Gastroesophageal sphincter (tissue), 4 donors: Measurements from ENCODE around the gene LURAP1L. TPM values are rescaled to one million over a fixed set of nuclear protein-coding genes. Genes with fewer than 3 reads are reported as not detected.

Experiments used
- ATAC-seq: fragments of 150-250 bp; one replicate; pipeline ENCODE4 v1.9.1; 2016; ENCODE audit warnings: mild to moderate bottlenecking, moderate library complexity
- H3K27ac ChIP-seq, 4 donors: fragments of 200-600 bp; sonication (generic) in 3 of 4; 1 replicate in 3 of 4; 2 replicates in 1 of 4; pipeline ENCODE4 v1.5.1; 2016 to 2019
- H3K27me3 ChIP-seq: fragments of 200-600 bp; sonication (generic); one replicate; pipeline ENCODE4 v1.5.1; 2019
- H3K36me3 ChIP-seq, 2 donors: fragments of 200-600 bp; sonication (generic); one replicate each; pipeline ENCODE4 v1.5.1; 2019; ENCODE audit warnings: control low read depth in 1 of 2
- H3K4me1 ChIP-seq, 3 donors: fragments of 200-600 bp; sonication (generic); 1 replicate in 2 of 3; 2 replicates in 1 of 3; pipeline ENCODE4 v1.5.1; 2016 to 2019; ENCODE audit warnings: control low read depth in 2 of 3
- H3K4me3 ChIP-seq, 2 donors: fragments of 200-600 bp; sonication (generic); one replicate each; pipeline ENCODE4 v1.5.1; 2019; ENCODE audit warnings: mild to moderate bottlenecking in 1 of 2, moderate library complexity in 1 of 2
- H3K9me3 ChIP-seq, 3 donors: fragments of 200-600 bp; sonication (generic); one replicate each; pipeline ENCODE4 v1.5.1; 2017 to 2019; ENCODE audit warnings: control low read depth in 2 of 3
- EP300 ChIP-seq: sonication (generic); formaldehyde crosslinking; IDR thresholded peaks from one replicate; pipeline ENCODE4 v1.6.1; 2017; ENCODE audit warnings: antibody characterized with exemption, mild to moderate bottlenecking
- POLR2A ChIP-seq, 2 donors: fragments of 450-650 bp; IDR thresholded peaks; one replicate each; pipeline ENCODE4 v1.6.1; 2017; ENCODE audit warnings: antibody characterized with exemption in 2 of 2, mild to moderate bottlenecking in 2 of 2, moderate library complexity in 1 of 2
- POLR2AphosphoS5 ChIP-seq: sonication (generic); formaldehyde crosslinking; IDR thresholded peaks from one replicate; pipeline ENCODE4 v1.6.1; 2017; ENCODE audit warnings: antibody characterized with exemption
- WGBS, 2 donors: methylation state at CpG; one replicate each; pipeline ENCODE4 v1.1.5; 2018; ENCODE audit warnings: low coverage in 1 of 2; 5-methylcytosine and 5-hydroxymethylcytosine counted together
- total RNA-seq, 4 donors: library from RNA; depleted of rRNA; stranded (reverse); fragments of >200 nt; gene quantifications; one replicate each; pipeline ENCODE4 v1.1.0, GENCODE V29; 2016
- TF ChIP-seq, protein P1 (sequence below), 4 experiments: fragments of 200-600 bp in 2 of 4; fragments of 450-650 bp in 2 of 4; sonication (generic) in 1 of 4; IDR thresholded peaks; one replicate each; pipeline ENCODE4 v1.5.1; 2017 to 2019; ENCODE audit warnings: antibody characterized with exemption in 4 of 4, mild to moderate bottlenecking in 2 of 4, moderate library complexity in 2 of 4

Gene LURAP1L
- total RNA-seq, 4 donors from 2014 or later = 13.7 to 29.6 (median 22.7) TPM

DNA sequence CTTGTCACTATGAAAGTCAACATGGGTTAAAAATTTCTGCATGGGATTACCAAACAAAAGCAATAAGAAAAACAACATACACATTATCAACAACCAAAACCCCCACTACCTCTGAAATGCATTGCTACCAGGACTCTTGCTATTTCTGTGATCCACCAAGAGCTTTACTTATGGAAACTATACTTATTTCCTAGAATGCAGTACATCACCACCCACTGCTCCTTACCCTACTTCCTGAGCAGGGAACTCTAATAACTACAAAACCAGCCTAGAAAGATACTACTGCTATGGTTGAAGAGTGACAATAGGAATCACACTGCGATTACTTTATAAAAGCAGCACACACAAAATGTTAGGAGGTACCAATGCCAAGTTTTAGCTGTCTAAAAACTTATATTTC is 22.2 kb downstream of the LURAP1L start:
- Histone ChIP-seq H3K9me3 (no peaks in the 10 kb centered on the region), H3K27ac (peak overlapping the region in 1 of 4 donors; percentile 9), H3K4me3 (no peak overlapping the region), H3K4me1 (peaks cover 0 to 57% (median 0%) of the 10 kb centered on the region in 3 donors), H3K36me3 (no peaks in the 10 kb centered on the region), H3K27me3 (no peaks in the 10 kb centered on the region)
- no peak for TF ChIP-seq POLR2A (IDR thresholded peaks at IDR 0.05)
- TF ChIP-seq POLR2AphosphoS5 = no peak
- 71 to 81% methylated on average over 1 of the region's 1 CpG for WGBS, 2 donors
- no peak for ATAC-seq

DNA sequence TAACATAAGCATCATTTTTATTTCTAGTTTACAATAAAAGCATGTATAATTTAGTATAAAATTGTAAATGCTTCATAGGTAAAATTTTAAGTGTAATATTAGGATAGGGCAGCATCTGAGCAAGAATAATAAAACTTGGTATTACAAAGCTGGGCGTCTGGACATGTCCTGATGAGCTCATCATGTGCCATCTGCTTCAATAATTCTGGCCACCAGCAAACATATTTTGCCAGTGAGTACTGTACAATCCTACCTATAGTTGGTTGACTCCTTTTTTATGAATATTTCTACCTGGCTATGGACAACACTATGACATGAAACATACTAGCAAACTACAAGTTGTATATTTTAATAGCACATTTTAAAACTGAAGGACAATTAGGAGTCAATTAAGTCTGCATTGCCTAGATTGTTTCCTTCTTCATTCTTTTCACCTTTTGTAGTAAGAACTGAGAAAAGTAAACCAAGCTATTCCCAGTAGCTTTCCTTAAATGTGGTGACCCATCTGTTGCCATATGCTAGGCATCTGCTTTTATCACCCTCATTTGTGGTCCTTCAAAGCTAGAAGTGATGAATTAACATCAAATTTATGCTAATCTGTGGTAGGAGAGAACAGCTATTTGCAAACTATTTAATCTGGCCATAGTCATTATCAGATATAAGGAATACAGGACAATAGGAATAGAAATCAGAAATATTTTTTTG is 23.4 kb downstream of the LURAP1L start:
- no peaks in the 10 kb centered on the region for H3K36me3 ChIP-seq
- TF ChIP-seq POLR2A (IDR thresholded peaks at IDR 0.05) (no peak), POLR2AphosphoS5 (no peak), EP300 (no peak)
- TF ChIP-seq, protein P1, sequence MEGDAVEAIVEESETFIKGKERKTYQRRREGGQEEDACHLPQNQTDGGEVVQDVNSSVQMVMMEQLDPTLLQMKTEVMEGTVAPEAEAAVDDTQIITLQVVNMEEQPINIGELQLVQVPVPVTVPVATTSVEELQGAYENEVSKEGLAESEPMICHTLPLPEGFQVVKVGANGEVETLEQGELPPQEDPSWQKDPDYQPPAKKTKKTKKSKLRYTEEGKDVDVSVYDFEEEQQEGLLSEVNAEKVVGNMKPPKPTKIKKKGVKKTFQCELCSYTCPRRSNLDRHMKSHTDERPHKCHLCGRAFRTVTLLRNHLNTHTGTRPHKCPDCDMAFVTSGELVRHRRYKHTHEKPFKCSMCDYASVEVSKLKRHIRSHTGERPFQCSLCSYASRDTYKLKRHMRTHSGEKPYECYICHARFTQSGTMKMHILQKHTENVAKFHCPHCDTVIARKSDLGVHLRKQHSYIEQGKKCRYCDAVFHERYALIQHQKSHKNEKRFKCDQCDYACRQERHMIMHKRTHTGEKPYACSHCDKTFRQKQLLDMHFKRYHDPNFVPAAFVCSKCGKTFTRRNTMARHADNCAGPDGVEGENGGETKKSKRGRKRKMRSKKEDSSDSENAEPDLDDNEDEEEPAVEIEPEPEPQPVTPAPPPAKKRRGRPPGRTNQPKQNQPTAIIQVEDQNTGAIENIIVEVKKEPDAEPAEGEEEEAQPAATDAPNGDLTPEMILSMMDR (IDR thresholded peaks at IDR 0.05) = no peak
- ATAC-seq = no peak
- H3K27me3 ChIP-seq = no peaks in the 10 kb centered on the region
- H3K27ac ChIP-seq = no peak overlapping the region
- 60 to 69% methylated on average over 1 of the region's 1 CpG for WGBS, 2 donors
- H3K9me3 ChIP-seq = no peaks in the 10 kb centered on the region
- peaks cover 0 to 45% (median 0%) of the 10 kb centered on the region in 3 donors for H3K4me1 ChIP-seq
- no peak overlapping the region for H3K4me3 ChIP-seq

DNA sequence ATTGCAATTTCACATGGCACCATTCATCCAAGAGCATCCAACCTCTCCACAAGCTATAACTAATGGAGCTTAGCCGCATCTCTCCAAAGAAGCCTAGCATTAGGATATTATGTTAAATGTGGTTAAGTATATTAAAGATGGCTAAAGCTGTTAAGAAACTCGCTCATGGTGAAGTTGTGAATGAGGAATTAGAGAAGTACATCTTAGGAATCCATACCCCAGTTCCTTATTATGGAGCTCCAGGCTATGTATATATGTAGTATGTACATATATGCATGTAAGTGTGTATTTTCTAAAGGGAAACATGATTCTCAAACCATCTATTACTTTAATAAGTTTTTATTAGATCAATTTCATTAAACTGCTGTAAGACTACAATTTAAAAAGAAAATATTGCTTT is 26.4 kb downstream of the LURAP1L start:
- H3K27me3 ChIP-seq = no peaks in the 10 kb centered on the region
- no peak overlapping the region for H3K4me3 ChIP-seq
- no peak for ATAC-seq
- H3K36me3 ChIP-seq = no peaks in the 10 kb centered on the region
- no peak overlapping the region for H3K27ac ChIP-seq
- 93 to 100% methylated on average over 2 of the region's 2 CpGs for WGBS, 2 donors
- TF ChIP-seq, protein P1 (IDR thresholded peaks at IDR 0.05) = no peak
- TF ChIP-seq POLR2AphosphoS5 = no peak
- TF ChIP-seq EP300 = no peak
- H3K9me3 ChIP-seq = no peaks in the 10 kb centered on the region
- H3K4me1 ChIP-seq = peaks cover 0 to 27% (median 0%) of the 10 kb centered on the region in 3 donors

DNA sequence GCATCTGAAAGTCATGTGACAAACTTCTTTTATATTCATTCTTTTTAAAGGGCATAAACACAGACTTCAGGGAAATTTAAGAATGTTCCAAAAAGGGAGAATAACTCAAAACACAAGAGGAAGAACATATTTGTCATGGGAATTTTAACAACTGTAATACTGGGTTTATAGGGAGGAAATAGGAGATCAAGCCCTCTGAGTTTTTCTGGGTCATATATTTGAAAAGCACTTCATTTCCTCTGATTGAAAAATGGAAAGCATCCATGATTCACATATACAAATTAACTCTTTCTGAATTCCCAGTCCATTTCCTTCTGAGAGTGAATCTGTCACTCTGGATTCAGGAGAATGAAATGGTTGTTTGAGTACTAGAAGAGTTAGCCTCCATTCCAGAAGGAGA is 26.8 kb downstream of the LURAP1L start:
- H3K9me3 ChIP-seq = no peaks in the 10 kb centered on the region
- H3K4me3 ChIP-seq = no peak overlapping the region
- ATAC-seq = no peak
- H3K27ac ChIP-seq = no peak overlapping the region
- no peak for TF ChIP-seq POLR2A (IDR thresholded peaks at IDR 0.05)
- H3K27me3 ChIP-seq = no peaks in the 10 kb centered on the region
- peaks cover 0 to 22% (median 0%) of the 10 kb centered on the region in 3 donors for H3K4me1 ChIP-seq
- H3K36me3 ChIP-seq = no peaks in the 10 kb centered on the region

DNA sequence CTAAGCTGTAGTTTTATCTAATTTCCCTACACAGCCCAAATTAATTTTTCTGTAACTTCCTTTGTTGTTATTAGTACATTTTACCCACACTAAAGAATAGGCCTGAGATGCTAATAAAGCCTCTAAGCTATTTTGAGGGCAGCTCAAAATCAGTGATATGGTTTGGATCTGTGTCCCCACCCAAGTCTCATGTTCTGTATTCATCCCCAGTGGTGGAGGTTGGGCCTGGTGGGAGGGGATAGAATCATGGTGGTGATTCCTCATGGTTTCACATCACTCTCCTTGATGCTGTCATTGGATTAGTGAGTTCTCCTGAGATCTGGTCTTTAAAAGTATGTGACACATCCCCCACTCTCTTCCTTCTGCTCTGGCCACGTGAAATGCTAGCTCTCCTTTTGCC is 27.3 kb downstream of the LURAP1L start:
- Histone ChIP-seq H3K4me3 (no peak overlapping the region), H3K9me3 (no peaks in the 10 kb centered on the region), H3K27me3 (no peaks in the 10 kb centered on the region), H3K36me3 (no peaks in the 10 kb centered on the region), H3K4me1 (peaks cover 0 to 18% (median 0%) of the 10 kb centered on the region in 3 donors), H3K27ac (no peak overlapping the region)
- ATAC-seq = no peak
- WGBS, 2 donors = 64 to 100% methylated on average over 1 of the region's 1 CpG
- TF ChIP-seq EP300 (no peak), POLR2AphosphoS5 (no peak), POLR2A (IDR thresholded peaks at IDR 0.05) (no peak)
- TF ChIP-seq, protein P1 (IDR thresholded peaks at IDR 0.05) = no peak

DNA sequence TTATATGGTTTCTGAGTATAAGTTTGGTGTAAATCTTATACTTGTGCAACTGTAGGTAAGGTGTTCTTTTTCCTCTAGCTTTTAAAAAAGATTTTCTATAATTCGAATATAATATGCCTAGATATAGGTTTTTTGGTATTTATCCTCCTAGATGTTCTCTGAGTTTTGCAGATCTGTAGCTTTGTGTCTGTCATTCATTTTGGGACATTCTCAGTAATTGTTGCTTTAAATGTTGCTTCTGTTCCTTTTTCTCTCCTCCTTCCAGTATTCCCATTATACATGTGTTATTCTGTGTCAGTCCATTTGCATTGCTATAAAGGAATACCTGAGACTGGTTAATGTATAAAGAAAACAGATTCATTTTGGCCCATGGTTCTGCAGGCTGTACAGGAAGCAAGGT is 33.7 kb downstream of the LURAP1L start:
- H3K9me3 ChIP-seq = no peaks in the 10 kb centered on the region
- H3K4me1 ChIP-seq = peaks cover under 1 to 34% (median 11%) of the 10 kb centered on the region in 3 donors
- no peak for ATAC-seq
- WGBS, 2 donors = 100% methylated on average over 1 of the region's 1 CpG
- H3K36me3 ChIP-seq = no peaks in the 10 kb centered on the region
- TF ChIP-seq EP300 = no peak
- H3K27ac ChIP-seq = peak overlapping the region in 3 of 4 donors; percentile 30 to 67 (median 58)
- no peaks in the 10 kb centered on the region for H3K27me3 ChIP-seq
- H3K4me3 ChIP-seq = no peak overlapping the region
